WTC11 (cell line): Measurements from ENCODE around the gene SLC27A5. TPM values are rescaled to one million over a fixed set of nuclear protein-coding genes. Genes with fewer than 3 reads are reported as not detected.
"Not testable (repeated sequence)": the region's sequence is repeated elsewhere in the genome, so short reads cannot be mapped to it uniquely, and the experiment has no call there.

Source experiments
- ATAC-seq: fragments of 200-7000 bp; cut with Tn5 transposase; 2 replicates; pipeline ENCODE4 v1.10.0; 2021; ENCODE audit warnings: mild to moderate bottlenecking, moderate library complexity
- CTCF ChIA-PET: fragments of 300-600 bp; sonication (Branson Sonifier 250); formaldehyde crosslinking; loops from one replicate; lab custom pipeline; 2021; ENCODE audit warnings: antibody characterized with exemption; lab: Charles Lee
- POLR2A ChIA-PET: fragments of 350-600 bp; sonication (Branson Sonifier 250); formaldehyde crosslinking; loops from one replicate; lab custom pipeline; 2021; ENCODE audit warnings: antibody characterized with exemption; lab: Charles Lee
- DNase-seq: peaks from one replicate; pipeline ENCODE4 v3.0.0; 2021; ENCODE audit warnings: low spot score
- H3K27ac Mint-ChIP-seq: 2 replicates; pipeline ENCODE4 v1.8.0; 2021; ENCODE audit warnings: mixed read lengths
- H3K27me3 Mint-ChIP-seq: 2 replicates; pipeline ENCODE4 v1.8.0; 2021; ENCODE audit warnings: low read depth, mild to moderate bottlenecking, moderate library complexity, mixed read lengths
- H3K36me3 Mint-ChIP-seq: 2 replicates; pipeline ENCODE4 v1.8.0; 2021; ENCODE audit warnings: mixed read lengths
- H3K4me1 Mint-ChIP-seq: 2 replicates; pipeline ENCODE4 v1.8.0; 2022; ENCODE audit warnings: mixed read lengths
- H3K4me3 Mint-ChIP-seq: 2 replicates; pipeline ENCODE4 v1.8.0; 2021; ENCODE audit warnings: mild to moderate bottlenecking, moderate library complexity, mixed read lengths
- H3K9me3 Mint-ChIP-seq: 2 replicates; pipeline ENCODE4 v1.8.0; 2021; ENCODE audit warnings: mixed read lengths
- CBFB ChIP-seq: sonication (generic); formaldehyde crosslinking; IDR thresholded peaks from 2 replicates; pipeline ENCODE4 v1.8.1; 2022; ENCODE audit warnings: mild to moderate bottlenecking, low read depth, missing genetic modification reagents
- CREM ChIP-seq: sonication (generic); formaldehyde crosslinking; IDR thresholded peaks from 2 replicates; pipeline ENCODE4 v1.8.1; 2022; ENCODE audit warnings: mild to moderate bottlenecking, missing genetic modification reagents, moderate library complexity
- E2F5 ChIP-seq: sonication (generic); formaldehyde crosslinking; IDR thresholded peaks from 2 replicates; pipeline ENCODE4 v1.8.1; 2022; ENCODE audit warnings: mild to moderate bottlenecking, moderate library complexity, missing genetic modification reagents
- EMX1 ChIP-seq: fragments of 250-450 bp; sonication (Bioruptor Pico); IDR thresholded peaks from 2 replicates; pipeline ENCODE4 v1.8.0; 2021; ENCODE audit warnings: mild to moderate bottlenecking
- ERG ChIP-seq: fragments of 250-450 bp; sonication (Bioruptor Pico); IDR thresholded peaks from 2 replicates; pipeline ENCODE4 v1.8.0; 2021; ENCODE audit warnings: mild to moderate bottlenecking
- ETV6 ChIP-seq: sonication (generic); formaldehyde crosslinking; IDR thresholded peaks from 2 replicates; pipeline ENCODE4 v1.8.1; 2022; ENCODE audit warnings: mild to moderate bottlenecking, missing genetic modification reagents
- FOXJ3 ChIP-seq: sonication (generic); formaldehyde crosslinking; IDR thresholded peaks from 2 replicates; pipeline ENCODE4 v1.9.0; 2021; ENCODE audit warnings: missing genetic modification reagents, mild to moderate bottlenecking, borderline replicate concordance
- FOXP4 ChIP-seq: sonication (generic); formaldehyde crosslinking; IDR thresholded peaks from 2 replicates; pipeline ENCODE4 v1.8.0; 2022; ENCODE audit warnings: mild to moderate bottlenecking, missing genetic modification reagents
- GTF2I ChIP-seq: fragments of 250-450 bp; sonication (Bioruptor Pico); conservative IDR thresholded peaks from 2 replicates; pipeline ENCODE4 v1.4.0; 2021; ENCODE audit warnings: mild to moderate bottlenecking
- HMGA2 ChIP-seq: fragments of 250-450 bp; sonication (Bioruptor Pico); IDR thresholded peaks from 2 replicates; pipeline ENCODE4 v1.4.0; 2021; ENCODE audit warnings: mild to moderate bottlenecking, moderate library complexity
- HMGXB4 ChIP-seq: sonication (generic); formaldehyde crosslinking; IDR thresholded peaks from 2 replicates; pipeline ENCODE4 v1.8.1; 2023; ENCODE audit warnings: mild to moderate bottlenecking, moderate library complexity, missing genetic modification reagents
- NFATC4 ChIP-seq: fragments of 250-450 bp; sonication (Bioruptor Pico); IDR thresholded peaks from 2 replicates; pipeline ENCODE4 v1.9.0; 2021; ENCODE audit warnings: mild to moderate bottlenecking
- NFE2L1 ChIP-seq: sonication (generic); formaldehyde crosslinking; IDR thresholded peaks from 2 replicates; pipeline ENCODE4 v1.8.1; 2023; ENCODE audit warnings: missing genetic modification reagents
- NFYB ChIP-seq: sonication (generic); formaldehyde crosslinking; conservative IDR thresholded peaks from 2 replicates; pipeline ENCODE4 v1.8.0; 2022; ENCODE audit warnings: low read depth, missing genetic modification reagents
- NR1H2 ChIP-seq: sonication (generic); formaldehyde crosslinking; IDR thresholded peaks from 2 replicates; pipeline ENCODE4 v1.9.0; 2021; ENCODE audit warnings: mild to moderate bottlenecking, moderate library complexity, missing genetic modification reagents
- PREB ChIP-seq: sonication (generic); formaldehyde crosslinking; IDR thresholded peaks from 2 replicates; pipeline ENCODE4 v1.8.1; 2022; ENCODE audit warnings: mild to moderate bottlenecking, missing genetic modification reagents, moderate library complexity, borderline replicate concordance
- SMAD3 ChIP-seq: sonication (generic); formaldehyde crosslinking; IDR thresholded peaks from 2 replicates; pipeline ENCODE4 v1.8.0; 2022; ENCODE audit warnings: missing genetic modification reagents, mild to moderate bottlenecking, borderline replicate concordance
- ZNF263 ChIP-seq: sonication (generic); formaldehyde crosslinking; IDR thresholded peaks from 2 replicates; pipeline ENCODE4 v1.8.1; 2022; ENCODE audit warnings: low read depth, mild to moderate bottlenecking, moderate library complexity, missing genetic modification reagents
- ZNF532 ChIP-seq: fragments of 250-450 bp; sonication (Bioruptor Pico); IDR thresholded peaks from 2 replicates; pipeline ENCODE4 v1.9.0; 2021; ENCODE audit warnings: mild to moderate bottlenecking, borderline replicate concordance
- ZSCAN18 ChIP-seq: fragments of 250-450 bp; sonication (Bioruptor Pico); IDR thresholded peaks from 2 replicates; pipeline ENCODE4 v2.1.2; 2022; ENCODE audit warnings: mild to moderate bottlenecking, moderate library complexity
- total RNA-seq: library from RNA; stranded (reverse); gene quantifications from 3 replicates; pipeline ENCODE4 v1.2.3, GENCODE V29; 2021

Gene SLC27A5
- total RNA-seq, 1 experiment from 2014 or later = 21.9 TPM

- ATAC-seq (no peak), DNase-seq (no peak)
- TF ChIP-seq CREM (CRISPR knock-in tag) (no peak), ZNF263 (CRISPR knock-in tag) (no peak), NFE2L1 (CRISPR knock-in tag) (no peak), ERG (CRISPR knock-in tag) (no peak), GTF2I (CRISPR knock-in tag) (no peak), NFATC4 (no peak), FOXJ3 (no peak), E2F5 (CRISPR knock-in tag) (no peak), ETV6 (no peak), PREB (no peak), CBFB (no peak), NR1H2 (CRISPR knock-in tag) (no peak), HMGA2 (CRISPR knock-in tag) (no peak), NFYB (CRISPR knock-in tag) (no peak), ZNF532 (CRISPR knock-in tag) (no peak)
- POLR2A ChIA-PET = no interaction called here
- Mint-ChIP-seq H3K4me3 (no peak overlapping the region), H3K36me3 (peaks cover 10% of the 10 kb centered on the region), H3K9me3 (peaks cover 14% of the 10 kb centered on the region), H3K27ac (no peak overlapping the region), H3K27me3 (peaks cover 22% of the 10 kb centered on the region), H3K4me1 (peaks cover 4% of the 10 kb centered on the region)
- CTCF ChIA-PET = no interaction called here
These were observed 2.1 kb downstream of the SLC27A5 start for GRCh38 chr19:58509731-58510083.

- CTCF ChIA-PET = interaction anchor here (0.9 kb wide), 1 partner anchor 12 kb away, joined by 4 read pairs; the partner anchor contains the start of gene ZBTB45
- H3K9me3 Mint-ChIP-seq = peaks cover 14% of the 10 kb centered on the region
- not testable (repeated sequence) for ATAC-seq
These were observed 4.1 kb downstream of the SLC27A5 start for GRCh38 chr19:58507602-58508223.

GRCh38 chr19:58500242-58500641, 11.6 kb downstream of the SLC27A5 start:
- Mint-ChIP-seq H3K4me1 (peaks cover 17% of the 10 kb centered on the region), H3K27me3 (peaks cover 11% of the 10 kb centered on the region), H3K9me3 (no peaks in the 10 kb centered on the region; the same call in 1 of the 2 replicates), H3K36me3 (no peaks in the 10 kb centered on the region), H3K27ac (no peak overlapping the region), H3K4me3 (peak overlapping the region; percentile 81)
- ChIA-PET CTCF (interaction anchor here (2.4 to 4.2 kb wide), 2 partner anchors 13 to 19 kb away, joined by 16 to 30 read pairs; partner anchors contain the start of gene ZBTB45), POLR2A (interaction anchor here (1.6 kb wide), 1 partner anchor 44 kb away, joined by 5 read pairs; the partner anchor contains the start of gene TRIM28)
- no peak for DNase-seq
- ATAC-seq = no peak
- TF ChIP-seq EMX1 = no peak
- TF ChIP-seq FOXP4 = no peak
- TF ChIP-seq ZNF263 (CRISPR knock-in tag) = no peak
- TF ChIP-seq ZSCAN18 (CRISPR knock-in tag) = no peak
- TF ChIP-seq SMAD3 = no peak
- no peak for TF ChIP-seq HMGXB4 (CRISPR knock-in tag)

More at GRCh38 chr19:58507602-58508223, 4.1 kb downstream of the SLC27A5 start:
- H3K4me3 Mint-ChIP-seq, POLR2A ChIA-PET, H3K27ac Mint-ChIP-seq, DNase-seq, H3K4me1 Mint-ChIP-seq: not testable (repeated sequence)
- peaks cover 10% of the 10 kb centered on the region for H3K36me3 Mint-ChIP-seq
- peaks cover 28% of the 10 kb centered on the region for H3K27me3 Mint-ChIP-seq
